ENCODE results near the gene TMEM132D. TPM values are rescaled to one million over a fixed set of nuclear protein-coding genes. Genes with fewer than 3 reads are reported as not detected.

The TMEM132D gene
- total RNA-seq, 5 donors from 2014 or later (not counting 1 experiment from before 2014, with no cell fraction given) = not detected

DNA sequence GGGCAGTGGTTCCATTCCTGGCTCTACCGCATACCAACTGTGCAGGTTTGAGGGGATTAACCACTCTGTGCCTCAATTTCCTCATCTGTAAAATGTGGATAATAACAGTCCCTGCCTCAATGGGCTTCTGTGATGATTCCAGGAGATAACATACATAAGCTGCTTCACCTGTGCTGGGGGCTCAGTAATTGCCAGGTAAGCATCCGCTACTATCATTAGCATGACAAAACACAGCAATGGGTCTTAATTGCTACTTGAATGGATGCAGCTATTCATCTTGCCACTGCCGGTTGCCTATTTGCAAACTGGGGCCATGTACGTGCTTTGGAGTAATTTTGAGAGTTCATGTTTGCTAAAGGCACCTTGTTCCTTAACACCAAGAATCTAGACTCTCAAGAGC lies 132.6 kb downstream of the TMEM132D start:
- ChIA-PET CTCF (no interaction called here), POLR2A (no interaction called here)
- WGBS (ENCODE audit: insufficient coverage) = 70% methylated on average over 2 of the region's 4 CpGs
- Histone ChIP-seq H3K36me3 (ENCODE audit: control insufficient read depth in 2 of 2, extremely low read depth in 1 of 2, insufficient read depth in 1 of 2, low read length in 1 of 2) (no peaks in the 10 kb centered on the region), H3K27me3 (replicated peaks in 1 of 2; ENCODE audit: control insufficient read depth in 2 of 2, extremely low read depth in 1 of 2, insufficient read depth in 2 of 2, low read length in 1 of 2) (no peaks in the 10 kb centered on the region), H3K4me1 (ENCODE audit: control insufficient read depth in 1 of 2, extremely low read depth in 1 of 2, insufficient read depth in 2 of 2, low read length in 2 of 2) (no peaks in the 10 kb centered on the region), H3K4me3 (ENCODE audit: control insufficient read depth in 1 of 2, extremely low read depth in 1 of 2, low read length in 1 of 2) (no peak overlapping the region), H3K9me3 (no peaks in the 10 kb centered on the region), H3K27ac (ENCODE audit: low read length) (no peak overlapping the region)
- no peaks in the 10 kb centered on the region for H3K36me3 Mint-ChIP-seq
- DNase-seq = no peak
- no peak for ATAC-seq (replicated peaks in 1 of 4)
- H3K9me3 Mint-ChIP-seq = peaks cover 6 to 18% (median 13%) of the 10 kb centered on the region in 3 donors
- no peak overlapping the region for H3K27ac Mint-ChIP-seq
- H3K27me3 Mint-ChIP-seq = no peaks in the 10 kb centered on the region
- no peaks in the 10 kb centered on the region for H3K4me1 Mint-ChIP-seq
- no peak overlapping the region for H3K4me3 Mint-ChIP-seq

GRCh38 chr12:129765719-129766118 lies 138.1 kb downstream of the TMEM132D start:
- H3K4me1 ChIP-seq (ENCODE audit: control insufficient read depth in 1 of 2, extremely low read depth in 1 of 2, insufficient read depth in 2 of 2, low read length in 2 of 2) = no peaks in the 10 kb centered on the region
- ChIA-PET CTCF (interaction anchor here in 1 of 2 donors (0.6 kb wide), 1 partner anchor 1125 kb away, joined by 3 read pairs; no protein-coding TSS in a partner anchor), POLR2A (no interaction called here)
- Mint-ChIP-seq H3K9me3 (peaks cover 7 to 26% (median 23%) of the 10 kb centered on the region in 3 donors), H3K4me1 (no peaks in the 10 kb centered on the region), H3K4me3 (no peak overlapping the region), H3K27me3 (peaks cover 0 to 3% of the 10 kb centered on the region in 2 donors), H3K27ac (no peak overlapping the region), H3K36me3 (no peaks in the 10 kb centered on the region)
- no peaks in the 10 kb centered on the region for H3K27me3 ChIP-seq (replicated peaks in 1 of 2; ENCODE audit: control insufficient read depth in 2 of 2, extremely low read depth in 1 of 2, insufficient read depth in 2 of 2, low read length in 1 of 2)
- no peaks in the 10 kb centered on the region for H3K9me3 ChIP-seq
- no peak overlapping the region for H3K4me3 ChIP-seq (ENCODE audit: control insufficient read depth in 1 of 2, extremely low read depth in 1 of 2, low read length in 1 of 2)
- no peak for ATAC-seq (replicated peaks in 1 of 4)
- WGBS (ENCODE audit: insufficient coverage) = 94% methylated on average over 3 of the region's 5 CpGs
- H3K36me3 ChIP-seq (ENCODE audit: control insufficient read depth in 2 of 2, extremely low read depth in 1 of 2, insufficient read depth in 1 of 2, low read length in 1 of 2) = no peaks in the 10 kb centered on the region
- no peak overlapping the region for H3K27ac ChIP-seq (ENCODE audit: low read length)
- no peak for DNase-seq

DNA sequence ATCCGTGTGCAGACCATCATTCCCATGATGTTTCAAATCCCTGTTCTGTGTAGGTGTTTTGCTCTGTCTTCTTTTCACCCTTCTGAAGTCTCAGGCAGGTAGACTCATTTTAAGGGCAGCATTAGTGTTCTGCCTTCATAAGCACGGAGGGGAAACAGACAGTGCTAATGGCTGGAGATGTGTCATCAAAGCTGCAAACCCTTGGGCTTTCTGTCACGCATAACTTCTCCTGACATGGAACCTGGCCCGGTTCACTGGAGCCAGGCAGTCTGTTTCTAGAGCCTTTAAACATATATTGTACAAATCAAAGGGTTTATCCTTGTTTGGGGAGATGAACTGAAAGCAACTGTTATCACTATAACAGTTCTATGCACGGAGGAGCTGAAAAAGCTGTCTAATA lies 141.4 kb downstream of the TMEM132D start:
- Histone ChIP-seq H3K9me3 (no peaks in the 10 kb centered on the region), H3K4me3 (ENCODE audit: control insufficient read depth in 1 of 2, extremely low read depth in 1 of 2, low read length in 1 of 2) (no peak overlapping the region), H3K4me1 (ENCODE audit: control insufficient read depth in 1 of 2, extremely low read depth in 1 of 2, insufficient read depth in 2 of 2, low read length in 2 of 2) (no peaks in the 10 kb centered on the region), H3K36me3 (ENCODE audit: control insufficient read depth in 2 of 2, extremely low read depth in 1 of 2, insufficient read depth in 1 of 2, low read length in 1 of 2) (no peaks in the 10 kb centered on the region), H3K27me3 (replicated peaks in 1 of 2; ENCODE audit: control insufficient read depth in 2 of 2, extremely low read depth in 1 of 2, insufficient read depth in 2 of 2, low read length in 1 of 2) (no peaks in the 10 kb centered on the region), H3K27ac (ENCODE audit: low read length) (no peak overlapping the region)
- POLR2A ChIA-PET = no interaction called here
- peaks cover 8 to 25% (median 17%) of the 10 kb centered on the region in 3 donors for H3K9me3 Mint-ChIP-seq
- no peaks in the 10 kb centered on the region for H3K4me1 Mint-ChIP-seq
- no peak for ATAC-seq (replicated peaks in 1 of 4)
- H3K27me3 Mint-ChIP-seq = peaks cover 0 to 3% of the 10 kb centered on the region in 2 donors
- WGBS (ENCODE audit: insufficient coverage) = 89% methylated on average over 4 of the region's 5 CpGs
- H3K27ac Mint-ChIP-seq = no peak overlapping the region
- CTCF ChIA-PET = interaction anchor here in 1 of 2 donors (0.5 kb wide), 1 partner anchor 241 kb away, joined by 4 read pairs; no protein-coding TSS in a partner anchor
- DNase-seq = no peak
- no peaks in the 10 kb centered on the region for H3K36me3 Mint-ChIP-seq
- no peak overlapping the region for H3K4me3 Mint-ChIP-seq

DNA sequence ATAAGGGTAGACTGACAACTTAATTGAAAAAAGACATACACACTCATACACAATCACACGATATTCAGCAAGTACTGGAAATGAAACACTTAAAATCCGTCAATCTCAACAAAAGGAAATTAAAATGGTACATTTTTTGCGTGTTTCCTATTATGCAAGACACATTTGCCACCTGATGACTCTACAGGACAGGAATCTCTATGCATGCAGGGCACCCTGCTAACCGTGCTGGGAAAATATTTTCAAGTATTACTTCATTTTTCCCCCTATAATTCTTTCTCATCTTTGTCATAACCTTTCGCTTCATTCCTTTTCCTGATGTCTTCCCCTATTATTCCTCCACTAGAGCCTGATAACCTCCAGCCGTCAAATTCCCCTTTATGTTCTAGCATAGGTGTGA lies 150.2 kb downstream of the TMEM132D start:
- Histone ChIP-seq H3K9me3 (no peaks in the 10 kb centered on the region), H3K4me1 (ENCODE audit: control insufficient read depth in 1 of 2, extremely low read depth in 1 of 2, insufficient read depth in 2 of 2, low read length in 2 of 2) (no peaks in the 10 kb centered on the region), H3K27ac (ENCODE audit: low read length) (no peak overlapping the region), H3K36me3 (ENCODE audit: control insufficient read depth in 2 of 2, extremely low read depth in 1 of 2, insufficient read depth in 1 of 2, low read length in 1 of 2) (no peaks in the 10 kb centered on the region), H3K4me3 (ENCODE audit: control insufficient read depth in 1 of 2, extremely low read depth in 1 of 2, low read length in 1 of 2) (no peak overlapping the region), H3K27me3 (replicated peaks in 1 of 2; ENCODE audit: control insufficient read depth in 2 of 2, extremely low read depth in 1 of 2, insufficient read depth in 2 of 2, low read length in 1 of 2) (no peaks in the 10 kb centered on the region)
- Mint-ChIP-seq H3K4me1 (no peaks in the 10 kb centered on the region), H3K36me3 (no peaks in the 10 kb centered on the region), H3K27me3 (no peaks in the 10 kb centered on the region), H3K9me3 (peaks cover 0 to 6% (median 4%) of the 10 kb centered on the region in 3 donors), H3K4me3 (no peak overlapping the region), H3K27ac (no peak overlapping the region)
- no peak for ATAC-seq (replicated peaks in 1 of 4)
- no peak for DNase-seq
- ChIA-PET POLR2A (no interaction called here), CTCF (no interaction called here)
- WGBS (ENCODE audit: insufficient coverage) = 54% methylated on average over 4 of the region's 6 CpGs

DNA sequence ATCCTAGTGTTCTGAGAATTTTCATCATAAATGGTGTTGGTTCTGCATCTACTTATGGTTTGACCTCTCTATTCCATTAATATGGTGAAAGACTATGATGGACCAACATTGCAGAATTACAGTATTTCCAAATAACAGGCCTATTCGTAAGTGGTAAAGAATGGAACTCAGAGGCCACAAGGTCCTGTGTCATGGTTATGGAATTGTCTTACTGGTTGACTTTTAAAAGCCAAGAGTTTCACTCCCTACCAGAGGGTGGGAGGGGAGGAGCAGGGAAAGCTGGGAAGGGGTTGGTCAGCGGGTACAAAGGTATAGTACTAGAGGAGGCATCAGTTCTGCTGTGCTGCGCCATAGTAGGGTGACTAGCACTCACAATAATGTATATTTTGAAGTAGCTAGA lies 153.4 kb downstream of the TMEM132D start:
- DNase-seq = no peak
- H3K4me3 Mint-ChIP-seq = no peak overlapping the region
- ATAC-seq (replicated peaks in 1 of 4) = no peak
- WGBS (ENCODE audit: insufficient coverage) = no CpG with 5 or more reads among the region's 3 CpGs
- CTCF ChIA-PET = no interaction called here
- H3K9me3 ChIP-seq = no peaks in the 10 kb centered on the region
- no peaks in the 10 kb centered on the region for H3K36me3 Mint-ChIP-seq
- no peak overlapping the region for H3K27ac Mint-ChIP-seq
- no peak overlapping the region for H3K4me3 ChIP-seq (ENCODE audit: control insufficient read depth in 1 of 2, extremely low read depth in 1 of 2, low read length in 1 of 2)
- no peaks in the 10 kb centered on the region for H3K36me3 ChIP-seq (ENCODE audit: control insufficient read depth in 2 of 2, extremely low read depth in 1 of 2, insufficient read depth in 1 of 2, low read length in 1 of 2)
- H3K4me1 ChIP-seq (ENCODE audit: control insufficient read depth in 1 of 2, extremely low read depth in 1 of 2, insufficient read depth in 2 of 2, low read length in 2 of 2) = no peaks in the 10 kb centered on the region
- H3K27me3 Mint-ChIP-seq = no peaks in the 10 kb centered on the region
- H3K9me3 Mint-ChIP-seq = peaks cover 0 to 6% (median 0%) of the 10 kb centered on the region in 3 donors
- POLR2A ChIA-PET = no interaction called here
- H3K27me3 ChIP-seq (replicated peaks in 1 of 2; ENCODE audit: control insufficient read depth in 2 of 2, extremely low read depth in 1 of 2, insufficient read depth in 2 of 2, low read length in 1 of 2) = no peaks in the 10 kb centered on the region
- H3K27ac ChIP-seq (ENCODE audit: low read length) = no peak overlapping the region
- H3K4me1 Mint-ChIP-seq = no peaks in the 10 kb centered on the region

- POLR2A ChIA-PET = no interaction called here
Measured at GRCh38 chr12:129746318-129746717, 157.5 kb downstream of the TMEM132D start.

GRCh38 chr12:129729170-129729569 lies 174.7 kb downstream of the TMEM132D start:
- H3K36me3 Mint-ChIP-seq = no peaks in the 10 kb centered on the region
- CTCF ChIA-PET = no interaction called here

More at GRCh38 chr12:129746318-129746717, 157.5 kb downstream of the TMEM132D start:
- Mint-ChIP-seq H3K4me3 (no peak overlapping the region), H3K27me3 (no peaks in the 10 kb centered on the region), H3K9me3 (peaks cover 0 to 3% (median 3%) of the 10 kb centered on the region in 3 donors), H3K36me3 (no peaks in the 10 kb centered on the region), H3K4me1 (no peaks in the 10 kb centered on the region), H3K27ac (no peak overlapping the region)
- 62% methylated on average over 2 of the region's 4 CpGs for WGBS (ENCODE audit: insufficient coverage)
- ATAC-seq (replicated peaks in 1 of 4) = no peak
- Histone ChIP-seq H3K27ac (ENCODE audit: low read length) (no peak overlapping the region), H3K27me3 (replicated peaks in 1 of 2; ENCODE audit: control insufficient read depth in 2 of 2, extremely low read depth in 1 of 2, insufficient read depth in 2 of 2, low read length in 1 of 2) (no peaks in the 10 kb centered on the region), H3K4me1 (ENCODE audit: control insufficient read depth in 1 of 2, extremely low read depth in 1 of 2, insufficient read depth in 2 of 2, low read length in 2 of 2) (no peaks in the 10 kb centered on the region), H3K36me3 (ENCODE audit: control insufficient read depth in 2 of 2, extremely low read depth in 1 of 2, insufficient read depth in 1 of 2, low read length in 1 of 2) (no peaks in the 10 kb centered on the region), H3K4me3 (ENCODE audit: control insufficient read depth in 1 of 2, extremely low read depth in 1 of 2, low read length in 1 of 2) (no peak overlapping the region), H3K9me3 (no peaks in the 10 kb centered on the region)
- DNase-seq = no peak
- CTCF ChIA-PET = no interaction called here

More at GRCh38 chr12:129729170-129729569, 174.7 kb downstream of the TMEM132D start:
- WGBS (ENCODE audit: insufficient coverage) = 56% methylated on average over 1 of the region's 2 CpGs
- Histone ChIP-seq H3K36me3 (ENCODE audit: control insufficient read depth in 2 of 2, extremely low read depth in 1 of 2, insufficient read depth in 1 of 2, low read length in 1 of 2) (no peaks in the 10 kb centered on the region), H3K27me3 (replicated peaks in 1 of 2; ENCODE audit: control insufficient read depth in 2 of 2, extremely low read depth in 1 of 2, insufficient read depth in 2 of 2, low read length in 1 of 2) (no peaks in the 10 kb centered on the region), H3K9me3 (no peaks in the 10 kb centered on the region), H3K4me3 (ENCODE audit: control insufficient read depth in 1 of 2, extremely low read depth in 1 of 2, low read length in 1 of 2) (no peak overlapping the region), H3K27ac (ENCODE audit: low read length) (no peak overlapping the region), H3K4me1 (ENCODE audit: control insufficient read depth in 1 of 2, extremely low read depth in 1 of 2, insufficient read depth in 2 of 2, low read length in 2 of 2) (no peaks in the 10 kb centered on the region)
- POLR2A ChIA-PET = no interaction called here
- Mint-ChIP-seq H3K27me3 (no peaks in the 10 kb centered on the region), H3K4me3 (no peak overlapping the region), H3K4me1 (no peaks in the 10 kb centered on the region), H3K27ac (no peak overlapping the region), H3K9me3 (peaks cover 13 to 14% (median 13%) of the 10 kb centered on the region in 3 donors)
- DNase-seq (no peak), ATAC-seq (replicated peaks in 1 of 4) (no peak)

Data from T-cell (primary cell).